Measurements from ENCODE around the gene PRDM2. TPM values are rescaled to one million over a fixed set of nuclear protein-coding genes. Genes with fewer than 3 reads are reported as not detected.

Gene PRDM2, protein sequence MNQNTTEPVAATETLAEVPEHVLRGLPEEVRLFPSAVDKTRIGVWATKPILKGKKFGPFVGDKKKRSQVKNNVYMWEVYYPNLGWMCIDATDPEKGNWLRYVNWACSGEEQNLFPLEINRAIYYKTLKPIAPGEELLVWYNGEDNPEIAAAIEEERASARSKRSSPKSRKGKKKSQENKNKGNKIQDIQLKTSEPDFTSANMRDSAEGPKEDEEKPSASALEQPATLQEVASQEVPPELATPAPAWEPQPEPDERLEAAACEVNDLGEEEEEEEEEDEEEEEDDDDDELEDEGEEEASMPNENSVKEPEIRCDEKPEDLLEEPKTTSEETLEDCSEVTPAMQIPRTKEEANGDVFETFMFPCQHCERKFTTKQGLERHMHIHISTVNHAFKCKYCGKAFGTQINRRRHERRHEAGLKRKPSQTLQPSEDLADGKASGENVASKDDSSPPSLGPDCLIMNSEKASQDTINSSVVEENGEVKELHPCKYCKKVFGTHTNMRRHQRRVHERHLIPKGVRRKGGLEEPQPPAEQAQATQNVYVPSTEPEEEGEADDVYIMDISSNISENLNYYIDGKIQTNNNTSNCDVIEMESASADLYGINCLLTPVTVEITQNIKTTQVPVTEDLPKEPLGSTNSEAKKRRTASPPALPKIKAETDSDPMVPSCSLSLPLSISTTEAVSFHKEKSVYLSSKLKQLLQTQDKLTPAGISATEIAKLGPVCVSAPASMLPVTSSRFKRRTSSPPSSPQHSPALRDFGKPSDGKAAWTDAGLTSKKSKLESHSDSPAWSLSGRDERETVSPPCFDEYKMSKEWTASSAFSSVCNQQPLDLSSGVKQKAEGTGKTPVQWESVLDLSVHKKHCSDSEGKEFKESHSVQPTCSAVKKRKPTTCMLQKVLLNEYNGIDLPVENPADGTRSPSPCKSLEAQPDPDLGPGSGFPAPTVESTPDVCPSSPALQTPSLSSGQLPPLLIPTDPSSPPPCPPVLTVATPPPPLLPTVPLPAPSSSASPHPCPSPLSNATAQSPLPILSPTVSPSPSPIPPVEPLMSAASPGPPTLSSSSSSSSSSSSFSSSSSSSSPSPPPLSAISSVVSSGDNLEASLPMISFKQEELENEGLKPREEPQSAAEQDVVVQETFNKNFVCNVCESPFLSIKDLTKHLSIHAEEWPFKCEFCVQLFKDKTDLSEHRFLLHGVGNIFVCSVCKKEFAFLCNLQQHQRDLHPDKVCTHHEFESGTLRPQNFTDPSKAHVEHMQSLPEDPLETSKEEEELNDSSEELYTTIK (N-terminal part only)
- total RNA-seq, result 10.0 and 11.6 TPM in 2 replicates

DNA sequence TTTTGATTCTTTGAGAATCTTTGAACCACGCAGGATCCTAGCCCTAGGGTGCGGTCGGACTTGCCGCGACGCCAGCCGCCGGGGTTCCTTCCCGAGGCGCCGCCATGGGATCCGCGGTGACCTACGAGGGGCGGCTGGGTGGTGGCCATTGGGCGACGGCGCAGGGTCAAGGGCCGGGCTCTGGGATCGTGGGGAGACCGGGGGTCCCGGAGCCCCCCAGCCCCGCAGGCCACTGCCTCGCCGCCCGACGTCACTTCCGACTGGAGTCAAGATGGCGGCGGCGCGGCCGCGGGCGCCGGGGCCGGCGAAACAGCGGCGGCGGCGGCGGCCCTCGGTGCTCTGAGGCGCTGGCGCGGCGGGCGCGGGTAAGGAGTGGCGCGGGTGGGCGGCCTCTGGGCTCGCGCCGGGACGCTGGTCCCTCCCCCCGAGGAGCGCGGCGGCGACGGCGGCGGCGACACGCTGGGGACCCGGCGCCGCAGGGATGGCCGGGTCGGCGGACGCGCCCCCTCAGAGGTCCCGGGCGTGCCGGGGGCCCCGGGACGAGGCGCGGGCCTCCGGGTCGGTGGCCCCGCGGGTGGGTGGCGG, at the start of gene PRDM2:
Gene PRDM2, plus strand, starts transcription at position 253 of the 585 bp plus-strand sequence. CDS start 15,418 bp downstream, outside the sequence.

Other genes with a start within 250 kb of the PRDM2 start
- gene LRRC38, start 186.2 kb upstream of the PRDM2 start, total RNA-seq, result 0.50 TPM in 1 of 2 replicates, not detected in the other
- 1.5 and 15.9 TPM in 2 replicates for gene PDPN, start 116.4 kb upstream of the PRDM2 start, total RNA-seq

Measured in uterine smooth muscle cell (primary cell).